Keratinocyte (primary cell): ENCODE results near the gene IFT122. TPM values are rescaled to one million over a fixed set of nuclear protein-coding genes. Genes with fewer than 3 reads are reported as not detected.

Experiments used
- DNase-seq: peaks from one replicate; pipeline ENCODE4 v3.0.0-alpha.2; 2011; ENCODE audit warnings: low read depth, missing footprints, low spot score
- FAIRE-seq: peaks from 2 replicates; lab custom pipeline; 2011; peaks lifted over from hg19 to GRCh38; lab: Jason Lieb, UNC
- H2AFZ ChIP-seq: 2 replicates; pipeline ENCODE4 v1.6.0; 2012; ENCODE audit warnings: low read length, control low read depth, inconsistent platforms; ENCODE audit not compliant: control insufficient read depth
- H3K27ac ChIP-seq: 2 replicates; pipeline ENCODE4 v1.5.1; 2011; ENCODE audit warnings: low read length; ENCODE audit not compliant: control insufficient read depth, insufficient read depth
- H3K27me3 ChIP-seq: 3 replicates; pipeline ENCODE4 v1.6.0; 2011; ENCODE audit warnings: low read length; ENCODE audit not compliant: control insufficient read depth, insufficient read depth; ENCODE audit errors: extremely low read depth
- H3K36me3 ChIP-seq, 2 experiments: 2 replicates in 1 of 2; 3 replicates in 1 of 2; pipeline ENCODE4 v1.5.1; 2011; ENCODE audit warnings: low read length in 2 of 2, mild to moderate bottlenecking in 1 of 2; ENCODE audit not compliant: control insufficient read depth in 2 of 2, insufficient read depth in 2 of 2; ENCODE audit errors: extremely low read depth in 1 of 2
- H3K4me1 ChIP-seq: 3 replicates; pipeline ENCODE4 v1.5.1; 2011; ENCODE audit warnings: low read length; ENCODE audit not compliant: control insufficient read depth, insufficient read depth; ENCODE audit errors: extremely low read depth
- H3K4me2 ChIP-seq: 3 replicates; pipeline ENCODE4 v1.6.0; 2011; ENCODE audit warnings: low read depth, low read length; ENCODE audit not compliant: control insufficient read depth, insufficient read depth; ENCODE audit errors: extremely low read depth
- H3K4me3 ChIP-seq, 3 experiments: fragments of 200-600 bp in 1 of 3; sonication (generic) in 1 of 3; 2 replicates in 2 of 3; 3 replicates in 1 of 3; pipeline ENCODE4 v1.5.1; 2011 to 2016; ENCODE audit warnings: low read length in 3 of 3, mild to moderate bottlenecking in 3 of 3, control low read depth in 2 of 3, inconsistent platforms in 1 of 3, low read depth in 1 of 3, mixed read lengths in 1 of 3, mixed run types in 1 of 3, moderate library complexity in 1 of 3; ENCODE audit not compliant: control insufficient read depth in 2 of 3, insufficient read depth in 2 of 3; ENCODE audit errors: extremely low read depth in 1 of 3
- H3K79me2 ChIP-seq: 2 replicates; pipeline ENCODE4 v1.6.0; 2012; ENCODE audit warnings: low read length; ENCODE audit not compliant: control insufficient read depth, insufficient read depth
- H3K9ac ChIP-seq: 3 replicates; pipeline ENCODE4 v1.6.0; 2011; ENCODE audit warnings: low read length; ENCODE audit not compliant: control insufficient read depth, insufficient read depth; ENCODE audit errors: extremely low read depth
- H3K9me1 ChIP-seq: 3 replicates; pipeline ENCODE4 v1.6.0; 2011; ENCODE audit warnings: low read length; ENCODE audit not compliant: control insufficient read depth, insufficient read depth; ENCODE audit errors: extremely low read depth
- H3K9me3 ChIP-seq: 2 replicates; pipeline ENCODE4 v1.5.1; 2012; ENCODE audit warnings: low read depth, low read length; ENCODE audit not compliant: control insufficient read depth
- H4K20me1 ChIP-seq: 3 replicates; pipeline ENCODE4 v1.6.0; 2011; ENCODE audit warnings: low read length; ENCODE audit not compliant: control insufficient read depth, insufficient read depth; ENCODE audit errors: extremely low read depth
- CTCF ChIP-seq, 3 experiments: IDR thresholded peaks in 1 of 3; conservative IDR thresholded peaks in 1 of 3; optimal IDR thresholded peaks in 1 of 3; 2 replicates in 2 of 3; 3 replicates in 1 of 3; pipeline versions ENCODE3 to v1.5.1; 2011; ENCODE audit warnings: low read length in 3 of 3, mild to moderate bottlenecking in 3 of 3, moderate library complexity in 2 of 3, control low read depth in 1 of 3, inconsistent platforms in 1 of 3; ENCODE audit not compliant: insufficient read depth in 2 of 3; ENCODE audit errors: extremely low read depth in 1 of 3
- EZH2 ChIP-seq: IDR thresholded peaks from one replicate; pipeline ENCODE4 v1.6.1; 2012; ENCODE audit warnings: inconsistent platforms, mild to moderate bottlenecking, low read length, moderate library complexity
- dilution Hi-C: fragments of 300-500 bp; cut with MboI; formaldehyde crosslinking; loops from one replicate; pipeline ENCODE4 v1.7.0; 2020; ENCODE audit warnings: low sequenced_read_pairs; ENCODE audit not compliant: extremely low pct_ligation_motif_present
- polyA plus RNA-seq, 5 experiments: library from polyadenylated mRNA; depleted of rRNA in 3 of 5; stranded (reverse) in 3 of 5; stranded (forward) in 1 of 5; unstranded in 1 of 5; fragments of >200 nt; gene quantifications; 1 replicate in 1 of 5; 2 replicates in 3 of 5; 3 replicates in 1 of 5; pipeline versions ENCODE4 v1.2.1 to v1.2.3, GENCODE V29; 2011 to 2012; ENCODE audit warnings: missing spikeins in 2 of 5, low read depth in 1 of 5, low replicate concordance in 1 of 5

The IFT122 gene
- polyA plus RNA-seq, 1 donor (not counting 4 experiments of a cell fraction or from before 2014, with no cell fraction given) = 7.1 TPM

GRCh38 chr3:129506231-129506742 lies 66.3 kb downstream of the IFT122 start:
- Histone ChIP-seq H3K36me3 (peaks cover 0 to 4% of the 10 kb centered on the region in 2 experiments), H2AFZ (no peak overlapping the region), H3K27me3 (no peaks in the 10 kb centered on the region), H3K9me3 (no peaks in the 10 kb centered on the region), H3K79me2 (no peaks in the 10 kb centered on the region), H3K27ac (no peak overlapping the region), H3K9me1 (no peaks in the 10 kb centered on the region), H3K4me3 (no peak overlapping the region), H3K9ac (no peak overlapping the region), H3K4me1 (no peaks in the 10 kb centered on the region), H4K20me1 (no peaks in the 10 kb centered on the region), H3K4me2 (no peak overlapping the region)
- TF ChIP-seq CTCF (optimal IDR thresholded peaks at IDR 0.05 in 1 of 3, IDR thresholded peaks at IDR 0.05 in 1 of 3, conservative IDR thresholded peaks at IDR 0.05 in 1 of 3; ENCODE audit: extremely low read depth in 1 of 3, insufficient read depth in 2 of 3, low read length in 3 of 3) = no peak
- TF ChIP-seq EZH2 = no peak
- no peak for FAIRE-seq
- dilution Hi-C loops = no loop called here
- no peak for DNase-seq

- TF ChIP-seq CTCF (optimal IDR thresholded peaks at IDR 0.05 in 1 of 3, IDR thresholded peaks at IDR 0.05 in 1 of 3, conservative IDR thresholded peaks at IDR 0.05 in 1 of 3; ENCODE audit: extremely low read depth in 1 of 3, insufficient read depth in 2 of 3, low read length in 3 of 3) (no peak), EZH2 (no peak)
- dilution Hi-C loops = no loop called here
- DNase-seq (no peak), FAIRE-seq (no peak)
- no peak overlapping the region for H2AFZ ChIP-seq
- no peak overlapping the region for H3K9ac ChIP-seq
- H3K4me1 ChIP-seq = no peaks in the 10 kb centered on the region
- peaks cover 0 to 4% of the 10 kb centered on the region in 2 experiments for H3K36me3 ChIP-seq
- H3K4me2 ChIP-seq = no peak overlapping the region
- no peak overlapping the region for H3K27ac ChIP-seq
- H3K79me2 ChIP-seq = no peaks in the 10 kb centered on the region
- H3K9me1 ChIP-seq = no peaks in the 10 kb centered on the region
- no peaks in the 10 kb centered on the region for H4K20me1 ChIP-seq
- H3K9me3 ChIP-seq = no peaks in the 10 kb centered on the region
- H3K4me3 ChIP-seq = no peak overlapping the region
- no peaks in the 10 kb centered on the region for H3K27me3 ChIP-seq
Observed at GRCh38 chr3:129507181-129507831, 67.3 kb downstream of the IFT122 start.
